Mesenchymal stem cell (in vitro differentiated cells and primary cell): Measurements from ENCODE around the gene GPS1.

Experiments
- DNase-seq: peaks from one replicate; pipeline ENCODE4 v3.0.0-alpha.2; 2013
- H2AFZ ChIP-seq: one replicate; pipeline ENCODE4 v1.6.1; 2013; ENCODE audit warnings: low read depth, mild to moderate bottlenecking, control low read depth, inconsistent platforms, low read length, moderate library complexity
- H2AK5ac ChIP-seq: 2 replicates; pipeline ENCODE4 v1.6.1; 2013; ENCODE audit warnings: low read length, moderate library complexity, mild to moderate bottlenecking, inconsistent platforms; ENCODE audit not compliant: severe bottlenecking
- H2BK120ac ChIP-seq: one replicate; pipeline ENCODE4 v1.6.1; 2013; ENCODE audit warnings: low read depth, mild to moderate bottlenecking, inconsistent platforms, low read length, moderate library complexity
- H2BK12ac ChIP-seq, 2 experiments: one replicate each; pipeline ENCODE4 v1.6.1; 2013; ENCODE audit warnings: inconsistent platforms in 2 of 2, low read length in 2 of 2, mild to moderate bottlenecking in 2 of 2, moderate library complexity in 2 of 2, control low read depth in 1 of 2
- H2BK15ac ChIP-seq: one replicate; pipeline ENCODE4 v1.6.1; 2013; ENCODE audit warnings: mild to moderate bottlenecking, low read depth, inconsistent platforms; ENCODE audit not compliant: poor library complexity, severe bottlenecking
- H2BK5ac ChIP-seq: 2 replicates; pipeline ENCODE4 v1.6.1; 2013; ENCODE audit warnings: low read depth, mild to moderate bottlenecking, low read length, control low read depth, inconsistent platforms; ENCODE audit not compliant: poor library complexity, severe bottlenecking
- H3K14ac ChIP-seq, 2 experiments: one replicate each; pipeline ENCODE4 v1.6.1; 2013; ENCODE audit warnings: inconsistent platforms in 2 of 2, low read length in 2 of 2, control low read depth in 1 of 2, mild to moderate bottlenecking in 1 of 2, moderate library complexity in 1 of 2
- H3K18ac ChIP-seq, 2 experiments: one replicate each; pipeline ENCODE4 v1.6.1; 2013; ENCODE audit warnings: inconsistent platforms in 2 of 2, low read length in 2 of 2, control low read depth in 1 of 2, low read depth in 1 of 2, mild to moderate bottlenecking in 1 of 2
- H3K23ac ChIP-seq, 2 experiments: one replicate each; pipeline ENCODE4 v1.6.1; 2013; ENCODE audit warnings: inconsistent platforms in 2 of 2, low read length in 2 of 2, mild to moderate bottlenecking in 2 of 2, moderate library complexity in 2 of 2, control low read depth in 1 of 2
- H3K27ac ChIP-seq: 2 replicates; pipeline ENCODE4 v1.5.1; 2013; ENCODE audit warnings: mild to moderate bottlenecking, moderate library complexity, low read length, control low read depth, inconsistent platforms; ENCODE audit not compliant: poor library complexity, severe bottlenecking
- H3K27me3 ChIP-seq, 2 experiments: 2 replicates each; pipeline versions ENCODE4 v1.6.1 to v1.7.0; 2013; ENCODE audit warnings: low read length in 2 of 2, mild to moderate bottlenecking in 2 of 2, moderate library complexity in 2 of 2, control low read depth in 1 of 2, inconsistent platforms in 1 of 2; ENCODE audit not compliant: control insufficient read depth in 1 of 2, insufficient read depth in 1 of 2
- H3K36me3 ChIP-seq, 2 experiments: 2 replicates each; pipeline versions ENCODE4 v1.6.1 to v1.7.0; 2013; ENCODE audit warnings: low read length in 2 of 2, control low read depth in 1 of 2, inconsistent platforms in 1 of 2, low read depth in 1 of 2, mild to moderate bottlenecking in 1 of 2; ENCODE audit not compliant: insufficient read depth in 2 of 2, control insufficient read depth in 1 of 2
- H3K4ac ChIP-seq, 2 experiments: one replicate each; pipeline ENCODE4 v1.6.1; 2013; ENCODE audit warnings: inconsistent platforms in 2 of 2, low read length in 2 of 2, mild to moderate bottlenecking in 2 of 2, moderate library complexity in 2 of 2, control low read depth in 1 of 2, low read depth in 1 of 2
- H3K4me1 ChIP-seq: 2 replicates; pipeline ENCODE4 v1.6.1; 2013; ENCODE audit warnings: low read depth, low read length, control low read depth; ENCODE audit not compliant: control insufficient read depth, insufficient read depth
- H3K4me2 ChIP-seq: 2 replicates; pipeline ENCODE4 v1.6.1; 2013; ENCODE audit warnings: low read length, mild to moderate bottlenecking, inconsistent platforms; ENCODE audit not compliant: poor library complexity, severe bottlenecking
- H3K4me3 ChIP-seq, 2 experiments: 2 replicates each; pipeline versions ENCODE4 v1.5.1 to v1.7.0; 2013; ENCODE audit warnings: low read length in 2 of 2, mild to moderate bottlenecking in 2 of 2, control low read depth in 1 of 2, low read depth in 1 of 2; ENCODE audit not compliant: insufficient read depth in 1 of 2
- H3K79me1 ChIP-seq: replicated peaks from 2 replicates; pipeline ENCODE4 v1.6.1; 2013; ENCODE audit warnings: mild to moderate bottlenecking, control low read depth, low read length, inconsistent platforms; ENCODE audit not compliant: poor library complexity, severe bottlenecking
- H3K9ac ChIP-seq: 2 replicates; pipeline ENCODE4 v1.7.0; 2013; ENCODE audit warnings: mild to moderate bottlenecking, low read length, moderate library complexity
- H3K9me3 ChIP-seq: 2 replicates; pipeline ENCODE4 v1.7.0; 2013; ENCODE audit warnings: mild to moderate bottlenecking, low read length; ENCODE audit not compliant: control insufficient read depth
- H4K8ac ChIP-seq: one replicate; pipeline ENCODE4 v1.6.1; 2013; ENCODE audit warnings: inconsistent platforms, mild to moderate bottlenecking, low read length, moderate library complexity
- H4K91ac ChIP-seq: one replicate; pipeline ENCODE4 v1.6.1; 2013; ENCODE audit warnings: mild to moderate bottlenecking, low read length, inconsistent platforms
- WGBS: methylation state at CpG from one replicate; pipeline ENCODE4 v1.1.7; 2013; ENCODE audit warnings: mixed read lengths; 5-methylcytosine and 5-hydroxymethylcytosine counted together

GPS1 gene

DNA sequence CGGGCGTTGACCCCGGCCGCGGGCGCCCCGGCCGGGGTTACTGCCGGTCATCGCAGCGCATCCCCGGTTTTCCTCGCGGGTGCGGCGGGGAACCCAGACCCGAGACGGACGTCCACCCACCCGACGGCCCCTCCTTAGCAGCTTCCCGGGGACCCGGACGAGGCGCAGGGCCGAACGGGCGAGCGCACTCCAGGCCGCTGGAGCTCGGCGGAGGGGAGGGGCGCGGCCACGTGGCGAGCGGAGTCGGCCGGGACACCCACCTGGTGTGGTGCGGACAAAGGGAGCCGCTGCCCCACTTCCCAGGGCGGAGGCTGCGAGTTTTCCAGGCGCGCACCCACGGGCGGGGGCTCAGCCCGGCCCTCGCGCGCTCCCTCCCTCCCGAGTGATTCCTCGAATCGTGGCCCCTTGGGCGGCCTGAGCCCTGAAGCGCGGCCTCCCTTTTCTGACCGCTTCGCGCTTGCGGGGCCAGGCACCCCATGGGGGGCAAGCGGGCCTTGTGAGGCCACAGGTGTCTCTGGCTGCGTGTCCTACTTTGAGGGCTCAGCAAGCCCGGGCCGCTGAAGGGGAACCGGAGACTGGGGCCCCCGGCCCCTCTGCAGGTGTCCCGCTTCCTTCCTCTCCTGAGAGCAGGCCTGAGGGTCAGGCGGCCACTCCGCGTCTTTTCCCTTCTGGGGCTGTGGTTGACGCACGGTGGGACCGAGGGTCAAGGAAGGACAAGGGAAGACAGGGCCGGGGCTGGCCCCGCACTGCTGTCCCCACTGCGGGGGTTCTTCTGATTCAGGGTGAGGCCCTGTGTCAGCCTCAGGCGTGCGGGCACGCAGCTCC is 47.5 kb downstream of the GPS1 start:
- Histone ChIP-seq H3K14ac (peak overlapping the region; percentile 28 to 94), H2BK15ac (peak overlapping the region; percentile 99), H3K4me3 (peak overlapping the region; percentile 70 to 77), H3K4me1 (peaks cover 60% of the 10 kb centered on the region), H3K27me3 (no peaks in the 10 kb centered on the region), H2BK5ac (peak overlapping the region; percentile 79), H2AFZ (peak overlapping the region; percentile 47), H3K36me3 (peaks cover 17 to 41% of the 10 kb centered on the region in 2 experiments), H3K4me2 (peak overlapping the region; percentile 76), H2AK5ac (peak overlapping the region; percentile 84), H3K27ac (peak overlapping the region; percentile 6), H3K9ac (peak overlapping the region; percentile 84), H3K79me1 (peaks cover 16% of the 10 kb centered on the region), H2BK12ac (peak overlapping the region; percentile 85 to 99), H4K91ac (peak overlapping the region; percentile 100), H3K9me3 (no peaks in the 10 kb centered on the region), H3K18ac (peak overlapping the region; percentile 91 to 99), H3K4ac (peak overlapping the region; percentile 92 to 100), H4K8ac (peak overlapping the region; percentile 99), H3K23ac (peak overlapping the region; percentile 76 to 91), H2BK120ac (peak overlapping the region; percentile 96)
- no peak for DNase-seq
- 19% methylated on average over 67 of the region's 80 CpGs for WGBS

DNA sequence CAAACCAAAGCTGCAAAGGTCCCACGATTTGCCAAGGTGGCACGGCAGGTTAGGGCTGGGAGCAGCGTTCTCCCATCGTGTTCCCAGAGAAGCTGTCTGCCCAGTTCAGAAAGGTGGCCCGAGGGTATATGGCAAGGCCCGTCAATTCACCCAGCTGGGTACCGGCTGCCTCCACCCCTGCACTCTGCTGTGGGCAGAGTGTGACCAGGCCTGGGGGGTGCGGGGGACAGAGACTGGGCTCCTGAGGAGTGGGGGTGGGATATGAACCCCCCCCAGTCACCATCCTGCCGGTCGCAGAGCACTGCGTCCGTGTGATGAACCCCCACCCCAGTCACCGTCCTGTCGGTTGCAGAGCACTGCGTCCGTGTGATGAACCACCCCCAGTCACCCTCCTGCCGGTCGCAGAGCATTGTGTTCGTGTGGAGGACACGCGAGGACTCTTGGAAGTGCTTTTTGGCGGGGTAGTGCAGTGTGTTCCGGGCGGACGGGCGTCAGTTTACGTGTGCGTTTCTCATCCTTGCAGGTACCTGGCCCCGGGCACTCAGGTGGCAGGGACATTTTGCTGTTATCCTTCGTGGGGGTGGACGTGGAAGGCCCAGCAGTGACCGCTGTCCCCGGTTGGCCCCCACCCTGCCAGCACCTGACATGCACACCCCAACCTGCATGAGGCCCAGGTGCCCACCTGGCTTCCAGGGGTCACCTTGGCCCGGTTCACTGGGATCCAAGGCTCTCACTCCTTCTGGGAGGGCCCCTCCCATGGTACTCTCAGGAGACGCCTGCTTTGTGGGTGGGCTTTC is 49.0 kb downstream of the GPS1 start:
- H3K4ac ChIP-seq: peak overlapping the region in 1 of 2 experiments; percentile 11
- H3K18ac ChIP-seq: peak overlapping the region in 1 of 2 experiments; percentile 14
- peak overlapping the region in 1 of 2 experiments; percentile 0 for H2BK12ac ChIP-seq
- no peak overlapping the region for H2AFZ ChIP-seq
- H4K8ac ChIP-seq: no peak overlapping the region
- H3K14ac ChIP-seq: no peak overlapping the region
- no peak overlapping the region for H3K27ac ChIP-seq
- no peak overlapping the region for H3K23ac ChIP-seq
- no peak overlapping the region for H3K4me3 ChIP-seq
- H3K4me1 ChIP-seq: peaks cover 60% of the 10 kb centered on the region
- H2AK5ac ChIP-seq: peak overlapping the region; percentile 8
- peak overlapping the region; percentile 78 for H2BK15ac ChIP-seq
- no peak overlapping the region for H3K9ac ChIP-seq
- H3K79me1 ChIP-seq: peaks cover 14% of the 10 kb centered on the region
- peak overlapping the region; percentile 27 for H2BK120ac ChIP-seq
- no peaks in the 10 kb centered on the region for H3K9me3 ChIP-seq
- no peaks in the 10 kb centered on the region for H3K27me3 ChIP-seq
- 91% methylated on average over 33 of the region's 35 CpGs for WGBS
- no peak overlapping the region for H2BK5ac ChIP-seq
- H4K91ac ChIP-seq: peak overlapping the region; percentile 78
- DNase-seq: no peak
- peaks cover 7 to 26% of the 10 kb centered on the region in 2 experiments for H3K36me3 ChIP-seq
- no peak overlapping the region for H3K4me2 ChIP-seq

DNA sequence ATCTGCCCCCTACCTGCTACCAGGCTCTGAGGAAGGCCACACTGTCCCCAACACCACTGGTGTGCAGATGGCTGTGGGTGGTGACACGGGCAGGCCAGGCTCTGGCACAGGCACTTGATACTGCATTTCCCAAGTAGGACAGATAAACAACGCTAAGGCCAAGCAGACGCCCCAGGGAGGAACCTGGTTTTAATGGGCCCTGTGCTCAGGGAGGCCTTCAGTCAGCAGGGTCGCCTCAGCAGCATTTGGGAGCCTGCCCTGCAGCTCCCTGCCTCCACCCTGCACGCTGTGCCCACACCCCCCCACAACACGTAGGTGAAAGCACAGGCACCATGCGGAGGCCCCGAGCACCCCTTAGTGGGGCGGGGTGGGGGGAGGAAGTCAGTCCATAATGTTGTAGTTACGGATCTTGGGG is 49.6 kb downstream of the GPS1 start:
- H3K36me3 ChIP-seq: peaks cover under 1 to 19% of the 10 kb centered on the region in 2 experiments
- no peak overlapping the region for H2AFZ ChIP-seq
- peaks cover 11% of the 10 kb centered on the region for H3K79me1 ChIP-seq
- no peak overlapping the region for H3K23ac ChIP-seq
- no peaks in the 10 kb centered on the region for H3K9me3 ChIP-seq
- peak overlapping the region; percentile 75 for H4K91ac ChIP-seq
- H3K27me3 ChIP-seq: no peaks in the 10 kb centered on the region
- no peak overlapping the region for H2BK120ac ChIP-seq
- no peak overlapping the region for H3K4ac ChIP-seq
- no peak overlapping the region for H3K18ac ChIP-seq
- no peak overlapping the region for H3K27ac ChIP-seq
- peak overlapping the region; percentile 34 for H2AK5ac ChIP-seq
- H3K4me1 ChIP-seq: peaks cover 60% of the 10 kb centered on the region
- no peak overlapping the region for H3K9ac ChIP-seq
- H3K4me2 ChIP-seq: no peak overlapping the region
- no peak overlapping the region for H4K8ac ChIP-seq
- WGBS: 82% methylated on average over 8 of the region's 10 CpGs
- H2BK12ac ChIP-seq: peak overlapping the region in 1 of 2 experiments; percentile 37
- no peak for DNase-seq
- H2BK5ac ChIP-seq: no peak overlapping the region
- no peak overlapping the region for H2BK15ac ChIP-seq
- no peak overlapping the region for H3K4me3 ChIP-seq
- no peak overlapping the region for H3K14ac ChIP-seq
